Hepatocyte (in vitro differentiated cells): Measurements from ENCODE around the gene GNG13.

Experiments
- EZH2 ChIP-seq: fragments of 200-600 bp; sonication (generic); IDR thresholded peaks from 2 replicates; pipeline ENCODE4 v1.6.1; 2016; ENCODE audit warnings: antibody characterized with exemption, mild to moderate bottlenecking, borderline replicate concordance
- EZH2phosphoT487 ChIP-seq: fragments of 200-600 bp; sonication (generic); IDR thresholded peaks from one replicate; pipeline ENCODE4 v1.6.1; 2018; ENCODE audit warnings: antibody characterized with exemption, mild to moderate bottlenecking, low read depth, moderate library complexity; ENCODE audit not compliant: unreplicated experiment, severe bottlenecking
- TF ChIP-seq, protein P1 (sequence below): fragments of 200-600 bp; sonication (generic); IDR thresholded peaks from 2 replicates; pipeline ENCODE4 v1.5.1; 2016; ENCODE audit warnings: antibody characterized with exemption, mild to moderate bottlenecking; ENCODE audit not compliant: poor library complexity

DNA sequence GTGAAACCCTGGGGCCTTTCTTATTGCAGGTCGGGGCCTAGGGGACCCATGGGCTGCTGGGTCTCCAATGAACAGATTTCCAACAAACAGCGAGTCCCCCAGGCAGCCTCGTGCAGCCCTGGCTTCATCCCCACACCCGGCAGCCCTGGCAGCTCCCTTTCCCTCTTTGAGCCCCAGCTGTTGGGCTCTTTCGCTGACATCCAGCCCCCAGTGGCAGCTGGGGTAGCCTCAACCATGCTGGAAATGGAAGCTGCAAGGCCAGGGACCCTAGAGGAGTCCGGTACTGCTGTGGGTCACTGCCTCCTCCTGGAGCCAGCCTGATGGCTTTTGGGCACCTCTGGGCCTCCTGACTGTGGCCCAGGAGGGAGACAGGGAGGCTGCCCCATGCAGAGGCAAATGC, 18.3 kb downstream of the GNG13 start:
- TF ChIP-seq, protein P1, sequence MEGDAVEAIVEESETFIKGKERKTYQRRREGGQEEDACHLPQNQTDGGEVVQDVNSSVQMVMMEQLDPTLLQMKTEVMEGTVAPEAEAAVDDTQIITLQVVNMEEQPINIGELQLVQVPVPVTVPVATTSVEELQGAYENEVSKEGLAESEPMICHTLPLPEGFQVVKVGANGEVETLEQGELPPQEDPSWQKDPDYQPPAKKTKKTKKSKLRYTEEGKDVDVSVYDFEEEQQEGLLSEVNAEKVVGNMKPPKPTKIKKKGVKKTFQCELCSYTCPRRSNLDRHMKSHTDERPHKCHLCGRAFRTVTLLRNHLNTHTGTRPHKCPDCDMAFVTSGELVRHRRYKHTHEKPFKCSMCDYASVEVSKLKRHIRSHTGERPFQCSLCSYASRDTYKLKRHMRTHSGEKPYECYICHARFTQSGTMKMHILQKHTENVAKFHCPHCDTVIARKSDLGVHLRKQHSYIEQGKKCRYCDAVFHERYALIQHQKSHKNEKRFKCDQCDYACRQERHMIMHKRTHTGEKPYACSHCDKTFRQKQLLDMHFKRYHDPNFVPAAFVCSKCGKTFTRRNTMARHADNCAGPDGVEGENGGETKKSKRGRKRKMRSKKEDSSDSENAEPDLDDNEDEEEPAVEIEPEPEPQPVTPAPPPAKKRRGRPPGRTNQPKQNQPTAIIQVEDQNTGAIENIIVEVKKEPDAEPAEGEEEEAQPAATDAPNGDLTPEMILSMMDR, result no peak
- TF ChIP-seq EZH2phosphoT487 (no peak), EZH2 (no peak)
